GM19240 (cell line): ENCODE results near the gene SORCS2.

Experiments used
- DNase-seq: peaks from one replicate; pipeline ENCODE4 v3.0.0; 2011; ENCODE audit warnings: low spot score; ENCODE audit not compliant: insufficient read length

SORCS2 gene

DNA sequence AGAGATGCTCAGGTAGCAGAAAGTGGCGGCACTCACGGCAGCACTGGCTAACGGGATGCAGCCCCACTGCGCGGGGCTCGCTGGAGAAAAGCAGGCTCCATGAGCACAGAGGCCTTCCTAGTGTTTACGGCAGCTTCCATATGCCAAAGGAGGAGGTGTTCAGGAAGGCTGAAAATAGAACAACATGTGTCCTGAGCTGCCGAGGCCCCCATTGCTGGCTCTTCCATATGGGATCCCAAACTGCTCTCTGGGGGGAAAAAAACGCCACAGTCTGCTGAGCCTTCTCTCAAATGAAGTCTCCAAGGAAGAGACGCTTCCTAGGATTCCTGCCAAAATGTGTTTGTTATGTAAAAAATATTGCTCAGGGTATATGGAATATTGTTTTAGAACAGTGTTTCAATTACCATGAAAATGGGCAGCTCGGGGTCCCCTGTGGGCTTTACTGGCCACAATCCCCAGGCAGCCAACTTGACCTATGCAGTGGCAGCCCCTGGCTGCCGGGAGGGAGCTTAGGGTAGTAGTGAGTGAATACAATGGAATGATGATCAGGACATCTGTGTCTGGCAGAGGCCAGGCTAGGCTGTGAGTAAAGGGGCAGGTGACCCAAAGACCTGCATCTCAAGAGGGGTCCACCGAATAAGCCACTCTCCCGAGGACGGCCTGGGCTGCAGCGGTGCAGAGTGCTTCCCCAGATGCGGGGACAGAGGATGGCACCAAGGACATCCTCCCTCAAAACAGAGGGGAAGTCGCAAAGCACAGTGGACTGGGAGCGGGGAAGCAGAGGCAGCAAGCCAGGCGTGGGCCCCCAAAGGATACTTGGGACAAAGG, 577.3 kb downstream of the SORCS2 start:
- no peak for DNase-seq

DNA sequence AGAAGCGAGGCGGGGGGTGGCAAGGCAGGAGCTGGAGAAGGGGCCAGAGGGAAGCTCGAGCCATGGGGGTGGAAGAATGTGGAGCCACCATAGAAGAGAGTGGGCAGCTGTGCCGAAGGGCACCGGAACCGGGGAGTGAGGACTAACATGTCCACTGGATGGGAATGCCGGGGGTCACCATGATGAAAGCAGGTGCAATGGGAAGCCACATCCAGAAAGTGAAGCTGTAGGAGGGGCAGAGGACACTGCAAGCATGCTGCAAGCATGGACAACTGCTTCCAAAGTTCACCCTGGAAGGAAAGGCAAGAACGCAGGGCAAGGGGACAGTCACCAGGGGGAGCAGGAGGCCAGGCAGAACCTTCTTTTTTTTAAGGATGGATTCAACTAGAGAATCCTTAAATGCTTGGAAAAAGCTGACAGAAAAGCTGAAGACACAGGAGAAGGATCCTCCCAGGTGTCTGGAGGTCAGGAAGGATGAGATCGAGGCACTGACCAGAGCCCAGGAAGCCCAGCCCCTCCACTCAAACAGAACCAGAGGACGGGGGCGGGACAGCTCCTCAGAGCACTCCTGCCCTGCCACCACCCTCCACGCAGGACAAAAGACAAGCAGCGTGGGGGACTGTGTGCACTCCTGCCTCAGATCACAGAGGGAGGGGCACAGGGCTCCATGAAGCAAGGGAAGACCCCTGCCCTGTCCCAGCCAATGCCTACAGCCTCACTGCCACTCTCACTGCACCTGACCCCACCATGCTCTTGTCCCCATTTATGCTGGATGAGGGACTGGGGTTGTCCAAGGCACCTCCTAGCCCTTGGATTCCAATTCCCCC, 578.1 kb downstream of the SORCS2 start:
- no peak for DNase-seq

DNA sequence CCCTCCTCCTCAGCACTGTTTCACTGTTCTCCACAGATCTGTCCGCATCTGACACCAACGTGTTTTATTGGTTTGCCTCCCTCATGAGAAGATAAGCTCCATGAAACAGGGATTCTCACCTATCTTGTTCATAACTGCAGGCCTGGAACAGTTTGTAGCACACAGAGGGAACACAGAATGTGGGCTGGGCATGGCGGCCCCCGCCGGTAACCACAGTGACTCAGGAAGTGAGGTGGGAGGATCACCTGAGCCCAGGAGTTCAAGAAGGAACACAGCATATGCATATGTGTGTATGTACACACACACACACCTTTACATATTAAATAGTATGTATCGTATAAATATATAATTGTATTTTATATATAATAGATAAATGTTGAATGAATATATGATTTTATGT, 578.7 kb downstream of the SORCS2 start:
- no peak for DNase-seq

DNA sequence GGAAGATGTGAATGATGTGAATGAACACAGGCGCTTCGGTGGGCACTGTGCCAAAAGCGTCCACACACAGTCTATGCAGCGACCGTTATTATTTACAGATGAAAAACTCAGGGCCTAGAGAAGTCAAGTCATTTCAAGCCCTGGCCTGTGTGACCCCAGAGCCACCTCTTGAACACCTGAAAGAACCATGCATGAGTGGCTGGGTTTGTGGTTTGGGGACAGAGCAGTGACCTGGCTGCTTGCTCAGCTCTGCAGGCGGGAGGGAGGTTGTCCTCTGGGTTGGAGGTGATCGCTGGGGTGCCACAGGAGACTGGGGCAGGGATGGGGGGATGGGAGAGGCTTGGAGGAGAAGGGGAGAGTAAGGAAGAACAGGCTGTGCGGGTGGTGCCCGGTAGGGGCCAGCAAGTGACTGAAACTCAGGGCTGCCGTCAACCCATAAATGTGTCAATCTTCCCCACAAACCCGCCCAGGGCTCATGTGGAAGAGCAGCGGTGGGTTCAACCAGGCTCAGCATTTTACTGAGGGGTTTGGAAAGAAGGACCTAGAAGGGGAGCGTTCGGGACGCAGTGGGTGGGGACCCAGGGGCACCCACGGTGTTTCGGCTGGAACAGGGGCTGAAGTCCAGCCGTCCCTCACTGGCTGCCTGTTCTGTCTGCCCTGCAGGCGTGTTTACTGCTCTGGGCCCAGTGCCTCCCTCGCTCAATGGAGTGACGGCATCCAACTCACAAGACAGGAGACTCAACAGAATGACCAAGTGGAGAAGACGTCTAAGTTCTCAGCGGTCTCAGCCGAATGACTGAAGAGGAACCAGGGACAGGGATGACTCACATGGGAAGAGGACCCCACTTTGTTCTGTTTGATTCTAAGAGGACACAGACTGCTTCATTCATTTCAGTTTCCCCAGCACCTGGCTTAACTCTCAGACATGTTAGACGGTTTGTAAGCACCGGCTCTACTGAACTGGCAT, 579.5 kb downstream of the SORCS2 start:
- peak; percentile 65 for DNase-seq

DNA sequence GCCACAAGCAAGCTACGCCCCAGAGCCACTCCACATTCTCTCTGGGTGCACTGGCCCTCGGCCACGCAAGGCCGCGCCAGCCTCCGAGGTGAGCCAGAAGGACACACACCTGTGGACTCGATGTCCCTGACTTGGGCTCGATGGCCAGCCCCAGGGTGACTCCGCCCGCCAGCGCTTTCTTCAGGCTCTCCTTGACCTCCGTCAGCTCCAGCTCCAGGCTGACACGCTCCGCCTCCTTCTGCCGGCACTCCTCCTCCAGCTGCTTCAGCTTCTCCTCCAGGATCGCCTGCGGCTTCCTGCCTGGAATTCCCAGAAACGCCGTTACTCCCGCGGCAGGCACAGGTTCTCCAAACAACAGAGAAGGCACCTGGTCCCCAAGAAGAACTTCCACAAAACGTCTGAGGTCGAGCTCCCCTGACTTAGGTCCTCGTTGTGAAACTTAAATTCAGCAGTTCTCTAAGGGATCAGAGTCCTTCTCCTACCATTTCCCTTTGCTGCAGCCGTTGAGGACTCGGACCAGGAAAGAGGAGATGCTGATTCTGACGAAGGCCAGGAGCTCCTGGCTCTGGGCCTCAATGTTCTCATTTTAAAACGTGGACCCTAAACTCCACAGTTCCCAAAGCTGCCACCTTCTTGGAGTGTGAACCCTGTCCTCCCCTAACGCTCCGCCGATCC, 580.5 kb downstream of the SORCS2 start:
- no peak for DNase-seq

DNA sequence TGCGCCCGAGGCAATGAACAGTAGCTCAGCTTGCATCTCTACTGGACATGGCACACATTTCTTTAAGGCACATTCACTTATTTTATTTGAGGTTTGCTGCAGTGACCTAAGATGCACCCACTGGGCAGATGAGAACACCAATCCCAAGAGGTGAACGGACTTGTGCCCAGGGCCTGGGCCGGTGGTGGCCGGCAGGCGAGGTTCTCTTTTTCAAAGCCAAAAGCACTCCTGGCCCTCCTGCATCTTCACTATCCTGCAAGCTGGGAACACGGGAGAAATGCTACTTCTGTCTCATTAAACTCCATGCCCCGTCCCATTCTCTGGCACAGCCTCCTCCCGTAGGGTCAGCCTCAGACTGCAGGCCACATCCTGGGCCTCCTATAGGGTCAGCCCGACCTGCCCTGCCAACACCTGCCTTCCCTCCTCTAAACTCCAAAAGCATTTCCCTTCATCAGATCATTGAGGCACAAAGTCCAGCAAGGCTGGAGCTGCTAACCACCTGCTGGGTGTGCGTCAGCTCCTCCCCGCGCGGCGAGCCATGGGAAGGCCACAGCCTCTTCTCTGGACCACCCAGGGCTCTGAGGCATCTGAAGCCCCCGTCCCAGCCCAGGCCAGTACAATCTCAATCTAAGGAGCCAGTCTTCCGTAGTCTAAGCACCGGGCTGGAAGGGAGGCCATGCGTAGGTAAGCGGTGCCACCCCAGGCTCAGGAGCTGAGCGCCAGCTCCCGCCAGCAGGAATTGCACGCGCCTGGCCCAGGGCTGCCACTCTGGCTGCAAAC, 581.3 kb downstream of the SORCS2 start:
- no peak for DNase-seq

DNA sequence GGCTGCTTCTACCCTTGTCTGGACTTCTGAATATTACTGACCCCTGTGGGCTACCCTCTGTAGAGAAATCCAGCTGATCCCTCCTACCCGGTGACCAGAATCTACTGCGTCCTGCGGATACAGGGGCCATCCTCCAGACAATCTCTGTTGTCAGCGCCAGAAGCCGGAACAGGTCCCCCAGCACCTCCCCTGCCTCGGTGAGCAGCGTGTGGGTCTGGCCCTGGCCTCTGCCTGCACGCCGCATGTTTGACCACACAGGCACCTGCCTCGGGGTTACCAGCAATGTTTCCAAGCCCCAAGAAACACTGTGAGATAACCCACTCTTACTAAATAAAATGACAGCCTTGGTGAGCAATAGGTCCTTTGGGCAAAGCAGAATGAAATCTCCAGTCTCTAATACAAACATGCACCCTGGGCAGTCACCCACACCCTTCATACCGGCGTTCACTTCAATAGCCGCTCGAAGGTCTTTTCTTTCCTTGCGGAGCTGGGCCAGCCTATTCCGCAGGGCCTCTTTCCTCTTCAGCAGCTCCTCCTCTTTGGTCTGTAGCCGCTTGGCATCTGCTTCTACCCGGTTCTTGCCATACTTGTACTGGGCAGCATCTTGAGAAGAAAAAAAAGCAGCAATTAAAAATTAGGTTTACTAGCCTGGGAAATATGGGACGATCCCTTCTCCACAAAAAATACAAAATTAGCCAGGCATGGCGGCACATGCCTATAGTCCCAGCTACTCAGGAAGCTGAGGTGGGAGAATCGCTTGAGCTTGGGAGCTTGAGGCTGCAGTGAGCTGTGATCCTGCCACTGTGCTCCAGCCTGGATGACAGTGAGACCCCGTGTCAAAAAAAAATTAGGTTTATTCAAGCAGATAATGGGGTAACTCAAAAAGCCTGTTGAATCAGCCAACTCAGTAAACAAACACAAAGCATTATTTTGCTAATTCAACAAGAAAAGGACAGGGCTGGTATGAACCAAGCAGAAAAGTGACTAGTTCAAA, 582.3 kb downstream of the SORCS2 start:
- DNase-seq: no peak

DNA sequence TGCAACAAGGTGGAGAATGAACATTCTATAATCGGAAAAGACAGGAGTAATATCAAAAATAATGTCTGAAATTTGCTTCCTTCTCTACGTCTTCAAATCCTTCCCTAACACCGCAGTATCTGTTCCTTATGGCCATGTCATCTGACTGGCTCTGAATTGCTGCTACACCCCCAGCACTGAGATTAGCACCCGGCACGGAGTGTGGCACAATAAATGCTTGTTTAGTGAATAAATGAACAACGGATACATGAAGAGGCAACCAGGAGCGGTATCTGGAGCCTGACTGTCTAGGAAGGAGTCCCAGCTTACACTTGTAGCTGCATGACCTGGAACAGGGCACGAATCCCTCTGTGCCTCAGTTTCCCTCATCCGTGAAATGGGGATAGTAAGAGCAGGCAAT, 583.1 kb downstream of the SORCS2 start:
- no peak for DNase-seq

DNA sequence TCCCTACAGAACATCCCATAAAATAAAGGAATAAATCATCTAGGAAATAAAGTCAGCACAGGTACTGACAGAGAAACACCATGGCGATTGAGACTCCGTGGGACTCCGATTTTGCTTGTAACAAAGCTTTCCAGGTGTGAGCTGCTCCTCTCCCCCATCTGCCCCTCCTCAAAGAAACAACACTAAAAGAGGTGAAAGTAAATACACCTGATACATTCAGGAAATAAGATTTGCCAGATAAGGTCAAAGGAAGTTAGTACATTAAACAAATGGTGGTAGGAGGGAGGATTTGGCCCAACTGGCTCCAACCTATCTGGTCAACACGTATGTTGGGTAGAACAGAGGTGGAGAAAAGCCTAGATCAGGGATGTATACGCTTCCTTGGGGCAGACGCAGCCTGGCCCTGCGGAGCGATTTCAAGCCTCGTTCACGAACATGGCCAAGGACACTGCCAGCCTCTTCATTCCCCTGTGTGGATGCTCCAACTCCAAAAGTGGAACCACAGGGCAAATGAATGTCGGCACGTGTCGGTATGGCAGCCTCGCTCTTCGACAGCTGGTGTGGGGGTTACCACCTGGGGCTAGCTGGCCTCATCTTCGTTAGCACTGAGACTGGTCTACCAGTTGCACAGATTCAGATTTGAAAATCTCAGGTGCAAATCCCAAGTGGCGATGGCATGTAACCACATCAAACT, 584.8 kb downstream of the SORCS2 start:
- DNase-seq: no peak

DNA sequence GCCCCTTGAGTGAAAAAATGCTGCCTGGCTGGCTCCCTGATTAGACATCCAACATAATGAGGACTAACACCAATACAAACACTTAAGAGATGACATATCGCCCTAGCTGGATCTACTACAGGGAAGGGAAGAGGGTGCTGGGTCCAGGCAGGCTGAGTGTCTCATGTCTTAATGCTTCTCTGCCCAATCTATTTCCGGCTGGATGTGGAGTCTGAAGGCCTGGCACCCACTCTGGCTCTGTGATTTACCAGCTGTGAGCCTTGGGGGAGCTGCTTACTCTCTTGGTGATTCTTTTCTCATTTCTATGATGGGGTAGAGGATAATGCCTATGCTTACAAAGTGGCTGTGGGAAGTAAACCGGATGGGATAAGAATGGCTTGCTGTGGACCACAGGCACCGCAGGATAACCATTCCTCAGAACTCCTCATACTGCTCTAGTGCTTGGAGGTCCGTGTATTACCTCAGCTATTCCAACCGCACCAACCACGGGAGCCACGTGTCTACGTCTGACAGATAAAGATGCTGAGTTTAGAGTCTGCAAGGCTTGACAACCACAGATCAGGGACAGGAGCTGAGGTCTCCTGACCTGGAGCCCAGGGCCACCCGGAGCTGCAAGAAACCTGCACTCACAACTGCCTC, 585.7 kb downstream of the SORCS2 start:
- no peak for DNase-seq

DNA sequence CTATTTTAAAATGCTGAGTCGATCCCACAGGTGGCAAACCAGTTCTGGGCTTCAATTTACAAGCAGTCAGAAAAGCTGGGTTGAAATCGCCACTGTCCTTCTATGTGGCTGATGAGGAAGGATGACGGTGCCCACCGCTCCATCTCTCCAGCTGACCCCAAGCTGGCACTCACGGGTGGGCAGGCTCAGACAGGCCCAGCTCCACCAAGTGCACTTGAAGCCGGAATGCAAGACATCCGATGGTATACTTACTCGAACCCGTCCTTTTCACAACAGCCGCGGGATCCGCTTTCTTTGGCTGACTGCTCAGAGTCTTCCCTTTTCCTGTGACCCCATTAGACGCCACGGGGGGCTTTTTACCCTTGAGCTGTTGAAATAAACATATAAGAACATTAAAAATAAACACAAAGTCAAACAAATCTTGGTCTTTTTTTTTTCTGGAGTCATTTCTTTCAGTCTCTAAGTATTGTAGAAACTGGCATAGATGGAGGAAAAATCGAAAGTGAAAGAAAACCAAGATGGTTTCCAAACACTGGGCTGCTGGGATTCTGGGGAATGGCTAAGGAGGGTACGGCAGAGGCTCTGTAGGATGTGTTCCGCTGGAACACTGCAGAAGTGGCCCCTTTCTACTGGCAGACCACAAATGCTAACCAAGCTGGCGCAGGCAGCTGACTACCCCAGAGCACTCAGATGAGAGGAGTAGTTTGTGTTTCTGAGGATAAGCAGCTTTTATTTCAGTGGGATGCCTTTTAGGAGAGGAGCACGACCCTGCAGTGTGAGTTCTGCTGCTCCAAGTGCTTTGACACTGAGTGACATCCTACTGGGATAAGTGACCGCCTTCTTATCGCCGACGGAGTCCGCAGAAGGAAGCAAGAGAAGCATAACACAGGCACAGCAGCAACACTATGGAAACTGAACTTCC, 586.4 kb downstream of the SORCS2 start:
- no peak for DNase-seq

DNA sequence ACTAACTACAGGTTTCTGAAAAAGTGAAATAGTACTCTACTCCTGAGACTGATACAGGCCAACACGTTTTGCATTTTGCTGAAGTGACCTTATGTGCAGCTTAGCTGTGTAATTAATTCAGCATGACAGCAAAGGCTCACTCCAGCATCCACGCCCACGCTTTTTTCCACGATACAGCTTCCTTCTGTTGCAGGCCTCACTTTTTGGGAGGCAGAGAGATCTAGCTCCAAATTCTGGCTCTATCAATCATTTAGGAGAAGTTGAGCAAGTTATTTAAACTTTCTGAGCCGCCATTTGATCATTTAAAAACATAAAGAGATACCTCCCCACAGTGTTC, 587.1 kb downstream of the SORCS2 start:
- no peak for DNase-seq

DNA sequence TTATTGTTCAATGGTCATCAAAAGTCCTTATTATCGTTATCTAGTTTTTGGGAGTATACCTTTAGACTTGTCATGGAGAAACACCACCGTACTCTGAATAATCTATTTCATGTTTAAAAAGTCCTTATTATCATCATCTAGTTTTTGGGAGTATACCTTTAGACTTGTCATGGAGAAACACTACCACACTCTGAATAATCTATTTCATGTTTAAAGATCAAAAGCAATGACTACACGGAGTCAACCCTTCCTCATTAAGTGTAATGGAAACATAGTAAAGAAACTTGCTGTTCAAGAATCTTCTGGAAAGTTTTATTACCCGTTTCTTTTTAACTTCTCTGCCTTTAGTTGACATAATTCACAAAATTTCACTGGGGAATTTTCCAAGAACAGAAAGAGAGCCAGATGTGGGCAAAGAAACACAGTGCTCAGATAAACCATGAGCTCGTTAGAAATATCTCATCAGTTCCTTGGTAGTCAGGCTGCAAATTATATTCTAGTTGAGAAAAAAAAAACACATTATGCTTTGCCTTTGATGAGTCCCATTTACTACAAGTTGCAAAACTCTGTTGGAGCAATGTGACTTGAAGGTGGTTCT, 588.5 kb downstream of the SORCS2 start:
- no peak for DNase-seq

DNA sequence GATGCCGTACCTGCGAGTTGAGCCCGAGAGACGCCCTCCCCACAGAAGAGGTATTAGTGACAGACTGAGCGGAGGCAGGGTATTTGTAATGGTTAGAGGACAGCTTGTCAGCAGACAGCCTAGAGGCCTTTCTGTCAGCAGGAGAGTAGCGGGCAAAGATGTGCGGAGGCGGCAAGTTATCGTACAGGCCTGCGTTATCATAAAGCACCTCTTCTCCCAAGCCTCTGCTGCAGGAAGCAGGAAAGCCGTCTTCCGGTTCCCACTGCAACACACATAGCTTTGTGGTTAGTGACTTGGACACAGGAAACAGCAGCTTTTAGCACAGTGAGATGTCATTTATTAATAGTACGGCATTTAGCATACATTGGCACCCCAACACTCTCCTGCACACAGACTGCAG, 589.0 kb downstream of the SORCS2 start:
- no peak for DNase-seq

DNA sequence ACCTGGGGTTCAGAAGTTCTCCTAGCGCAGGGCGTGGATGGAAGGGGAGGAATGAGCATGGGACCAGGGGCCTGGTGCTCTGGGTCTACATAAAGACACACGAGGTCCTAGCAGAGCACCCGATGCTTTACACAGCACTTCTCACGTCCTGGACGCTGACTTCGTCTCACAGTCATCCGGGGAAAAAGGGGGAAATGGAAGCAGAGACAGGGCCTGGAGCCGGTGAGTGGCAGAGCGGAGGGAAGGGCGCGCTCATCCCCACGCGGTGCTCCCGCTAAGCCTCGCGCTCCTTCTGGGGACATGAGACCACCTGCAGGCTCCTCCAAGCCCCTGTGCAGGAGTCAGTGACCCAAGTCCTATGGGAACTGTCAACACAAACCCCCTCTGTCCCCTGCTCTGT, 589.7 kb downstream of the SORCS2 start:
- DNase-seq: no peak

DNA sequence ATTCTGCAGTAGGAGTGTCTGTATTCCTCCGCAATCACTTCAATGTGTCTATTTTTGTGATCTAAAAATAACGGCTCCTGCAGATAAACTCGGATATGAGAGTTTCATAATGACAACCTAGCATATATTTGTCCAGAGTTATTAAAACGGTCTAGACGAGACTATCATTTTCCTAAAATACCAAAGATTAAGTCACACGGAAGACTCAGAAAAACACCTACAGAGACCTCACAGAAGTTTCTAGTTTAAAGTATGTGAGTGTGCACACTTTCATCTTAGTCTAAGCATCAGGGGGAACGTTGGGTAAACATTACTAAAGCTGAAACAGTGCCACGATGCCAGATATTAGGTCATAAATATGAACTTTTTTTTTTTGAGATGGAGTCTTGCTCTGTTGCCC, 590.4 kb downstream of the SORCS2 start:
- DNase-seq: no peak

DNA sequence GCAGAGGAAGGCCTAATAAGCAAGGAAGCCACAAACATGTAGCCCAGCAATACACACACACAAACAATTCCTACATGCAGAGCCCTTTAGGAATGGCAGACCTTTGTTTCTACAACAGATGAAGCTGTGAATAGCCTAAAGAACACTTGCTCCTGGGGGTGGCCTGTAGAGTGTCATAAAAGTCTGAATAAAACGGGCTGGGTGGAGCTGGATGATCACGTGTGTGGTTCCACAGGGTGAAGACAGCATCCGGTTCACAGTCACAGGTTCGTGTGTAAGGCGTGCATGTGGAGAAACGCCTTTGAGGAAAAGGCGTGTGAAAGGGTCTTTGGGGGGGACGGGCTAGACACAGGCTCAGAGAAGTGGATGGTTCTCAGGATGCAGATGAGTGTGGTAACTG, 591.2 kb downstream of the SORCS2 start:
- no peak for DNase-seq
